Karpas-422 (cell line): ENCODE results near the gene NRAS. TPM values are rescaled to one million over a fixed set of nuclear protein-coding genes. Genes with fewer than 3 reads are reported as not detected.

Experiments
- small RNA-seq: library from RNA; depleted of rRNA; stranded (forward); fragments of <200 nt; gene quantifications from one replicate; pipeline ENCODE3, GENCODE V24; 2014
- total RNA-seq: library from RNA; depleted of rRNA; stranded (reverse); fragments of >200 nt; shearing (Covaris generic); gene quantifications from 2 replicates; pipeline ENCODE4 v1.2.3, GENCODE V29; 2014; ENCODE audit warnings: low replicate concordance; rRNA removed

NRAS gene
- total RNA-seq, 1 experiment from 2014 or later = 68.0 TPM

Small RNAs within 50 kb of the gene (small RNA-seq; reads per million reads assigned to genes)
- not detected for gene RN7SL432P
- gene RNY1P13 = not detected

Other genes starting within 250 kb of the NRAS start
- gene TRIM33, start 205.6 kb downstream of the NRAS start, total RNA-seq = 38.0 and 78.9 TPM in 2 replicates
- gene BCAS2, start 135.2 kb downstream of the NRAS start, total RNA-seq = 45.7 and 46.2 TPM in 2 replicates
- 0.11 and 0.60 TPM in 2 replicates for gene DENND2C, start 46.7 kb downstream of the NRAS start, total RNA-seq
- not detected in 2 replicates for gene AMPD1, start 21.2 kb downstream of the NRAS start, total RNA-seq
- gene CSDE1, start 41.2 kb upstream of the NRAS start, total RNA-seq = 310 and 375 TPM in 2 replicates
- gene SIKE1, start 63.9 kb upstream of the NRAS start, total RNA-seq = 75.4 and 106 TPM in 2 replicates
- not detected in 2 replicates for gene SYCP1, start 138.1 kb upstream of the NRAS start, total RNA-seq